Body of pancreas (tissue), 4 donors: Measurements from ENCODE around the gene EPB41. TPM values are rescaled to one million over a fixed set of nuclear protein-coding genes. Genes with fewer than 3 reads are reported as not detected.

Experiments used
- ATAC-seq: fragments of 150-250 bp; one replicate; pipeline ENCODE4 v1.9.1; 2016
- DNase-seq, 4 donors: peaks; one replicate each; pipeline ENCODE4 v3.0.0-alpha.2; 2019
- H3K27ac ChIP-seq, 4 donors: fragments of 200-600 bp; sonication (generic); 1 replicate in 3 of 4; 2 replicates in 1 of 4; pipeline versions ENCODE4 v1.5.1 to v1.6.1; 2016 to 2019; ENCODE audit warnings: mild to moderate bottlenecking in 1 of 4, mixed read lengths in 1 of 4, moderate library complexity in 1 of 4
- H3K27me3 ChIP-seq, 2 donors: fragments of 200-600 bp; sonication (generic); one replicate each; pipeline ENCODE4 v1.6.0; 2016; ENCODE audit warnings: mild to moderate bottlenecking in 1 of 2
- H3K36me3 ChIP-seq, 2 donors: fragments of 200-600 bp; sonication (generic); replicated peaks in 1 of 2; 2 replicates each; pipeline ENCODE4 v1.5.1; 2016; ENCODE audit warnings: low read depth in 2 of 2; ENCODE audit not compliant: insufficient read depth in 1 of 2
- H3K4me1 ChIP-seq: fragments of 200-600 bp; sonication (generic); one replicate; pipeline ENCODE4 v1.6.0; 2016
- H3K4me3 ChIP-seq, 2 donors: fragments of 200-600 bp; sonication (generic); 1 replicate in 1 of 2; 2 replicates in 1 of 2; pipeline ENCODE4 v1.5.1; 2016 to 2019
- H3K9me3 ChIP-seq, 3 donors: fragments of 200-600 bp; sonication (generic); 1 replicate in 2 of 3; 2 replicates in 1 of 3; pipeline ENCODE4 v1.5.1; 2016
- POLR2A ChIP-seq, 3 donors: fragments of 450-650 bp; IDR thresholded peaks; one replicate each; pipeline ENCODE4 v1.6.1; 2016; ENCODE audit warnings: antibody characterized with exemption in 3 of 3, mild to moderate bottlenecking in 2 of 3
- WGBS, 2 donors: methylation state at CpG; one replicate each; pipeline ENCODE4 v1.1.5; 2017; 5-methylcytosine and 5-hydroxymethylcytosine counted together
- intact Hi-C: fragments of 100-400 bp; cut with DNase I; formaldehyde crosslinking; loops from one replicate; pipeline ENCODE4 v1.15.1; 2023
- total RNA-seq, 2 donors: library from RNA; depleted of rRNA; stranded (reverse); fragments of >200 nt; gene quantifications; one replicate each; pipeline ENCODE4 v1.1.0, GENCODE V29; 2016
- TF ChIP-seq, protein P1 (sequence below), 7 experiments: fragments of 450-650 bp in 4 of 7; fragments of 200-600 bp in 3 of 7; sonication (generic) in 3 of 7; IDR thresholded peaks; one replicate each; pipeline ENCODE4 v1.5.1; 2016 to 2019; ENCODE audit warnings: antibody characterized with exemption in 7 of 7

EPB41 gene
- total RNA-seq, 2 donors from 2014 or later: 45.8 to 54.7 TPM

DNA sequence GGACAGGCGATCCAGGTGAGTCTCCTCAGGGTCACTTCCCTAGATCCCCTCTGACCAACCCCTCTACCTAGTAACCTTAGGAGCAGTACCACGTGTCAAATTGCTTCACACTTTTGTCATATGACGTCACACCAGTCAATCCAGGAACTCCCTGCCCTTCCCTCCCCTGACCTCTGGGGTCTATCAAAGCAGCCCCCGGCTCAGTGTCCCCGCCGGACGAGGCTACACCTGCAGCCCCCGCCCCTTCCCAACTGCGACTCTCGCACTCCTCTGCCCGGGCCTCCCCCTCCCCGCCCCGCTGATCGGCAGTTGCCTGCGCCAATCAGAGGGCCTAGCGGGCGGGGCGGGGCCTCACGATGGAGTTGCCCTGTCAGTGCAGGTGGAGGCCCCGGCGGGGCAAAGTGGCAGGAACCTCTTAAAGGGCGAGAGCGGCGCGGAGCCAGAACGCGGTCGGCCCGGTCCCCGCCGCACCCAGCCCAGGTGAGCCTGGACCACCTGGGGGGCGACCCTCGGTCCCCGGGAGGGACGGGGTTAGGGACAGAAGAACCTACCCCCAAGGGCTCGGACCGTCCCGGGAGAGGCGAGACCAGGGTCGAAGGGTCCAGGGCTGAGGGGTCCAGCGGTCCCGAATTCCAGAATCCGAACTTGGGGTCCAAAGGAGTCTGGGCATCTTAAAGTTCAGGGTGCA lies 27.5 kb upstream of the EPB41 start:
- TF ChIP-seq, protein P1, sequence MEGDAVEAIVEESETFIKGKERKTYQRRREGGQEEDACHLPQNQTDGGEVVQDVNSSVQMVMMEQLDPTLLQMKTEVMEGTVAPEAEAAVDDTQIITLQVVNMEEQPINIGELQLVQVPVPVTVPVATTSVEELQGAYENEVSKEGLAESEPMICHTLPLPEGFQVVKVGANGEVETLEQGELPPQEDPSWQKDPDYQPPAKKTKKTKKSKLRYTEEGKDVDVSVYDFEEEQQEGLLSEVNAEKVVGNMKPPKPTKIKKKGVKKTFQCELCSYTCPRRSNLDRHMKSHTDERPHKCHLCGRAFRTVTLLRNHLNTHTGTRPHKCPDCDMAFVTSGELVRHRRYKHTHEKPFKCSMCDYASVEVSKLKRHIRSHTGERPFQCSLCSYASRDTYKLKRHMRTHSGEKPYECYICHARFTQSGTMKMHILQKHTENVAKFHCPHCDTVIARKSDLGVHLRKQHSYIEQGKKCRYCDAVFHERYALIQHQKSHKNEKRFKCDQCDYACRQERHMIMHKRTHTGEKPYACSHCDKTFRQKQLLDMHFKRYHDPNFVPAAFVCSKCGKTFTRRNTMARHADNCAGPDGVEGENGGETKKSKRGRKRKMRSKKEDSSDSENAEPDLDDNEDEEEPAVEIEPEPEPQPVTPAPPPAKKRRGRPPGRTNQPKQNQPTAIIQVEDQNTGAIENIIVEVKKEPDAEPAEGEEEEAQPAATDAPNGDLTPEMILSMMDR (IDR thresholded peaks at IDR 0.05): peak in 2 of 7 experiments; percentile 2 to 33
- peak; percentile 74 to 84 (median 81) for TF ChIP-seq POLR2A (IDR thresholded peaks at IDR 0.05)
- Histone ChIP-seq H3K9me3 (no peaks in the 10 kb centered on the region), H3K27ac (peak overlapping the region; percentile 64 to 83 (median 75)), H3K4me1 (peaks cover 50% of the 10 kb centered on the region), H3K36me3 (no peaks in the 10 kb centered on the region), H3K4me3 (peak overlapping the region; percentile 73 to 85), H3K27me3 (no peaks in the 10 kb centered on the region)
- intact Hi-C loops: no loop called here
- ATAC-seq (peak; percentile 83), DNase-seq (peak; percentile 91 to 94 (median 92))
- WGBS, 2 donors: 1 to 12% methylated on average over 4 to 43 of the region's 43 CpGs

DNA sequence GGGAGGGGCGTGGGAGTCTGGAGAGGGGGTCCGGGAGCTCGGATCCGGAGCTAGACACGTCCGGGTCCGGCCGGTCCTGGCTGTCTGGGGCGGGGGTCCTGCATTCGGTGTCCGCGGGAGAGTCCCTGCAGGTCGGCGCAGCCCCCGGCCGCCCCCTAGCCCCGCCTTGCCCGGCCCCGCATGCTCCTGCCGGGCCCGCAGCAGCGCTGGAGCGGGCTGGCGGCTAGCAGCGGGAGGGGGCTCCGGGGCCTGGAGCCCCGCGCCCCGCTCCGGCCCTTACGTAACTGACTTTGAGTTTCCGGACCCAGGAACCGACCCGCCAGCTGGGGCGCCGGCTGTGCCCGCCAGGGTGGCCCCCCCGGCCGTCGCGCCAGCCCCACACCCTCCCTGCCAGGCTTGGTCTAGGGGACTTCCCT lies 26.9 kb upstream of the EPB41 start:
- 0 to 1% methylated on average over 2 to 37 of the region's 41 CpGs for WGBS, 2 donors
- DNase-seq (peak; percentile 37 to 55 (median 47)), ATAC-seq (peak; percentile 29)
- intact Hi-C loops: no loop called here
- Histone ChIP-seq H3K27ac (peak overlapping the region; percentile 64 to 83 (median 75)), H3K4me3 (peak overlapping the region; percentile 73 to 85), H3K27me3 (no peaks in the 10 kb centered on the region), H3K36me3 (no peaks in the 10 kb centered on the region), H3K9me3 (no peaks in the 10 kb centered on the region), H3K4me1 (peaks cover 45% of the 10 kb centered on the region)
- TF ChIP-seq, protein P1 (IDR thresholded peaks at IDR 0.05): no peak
- no peak for TF ChIP-seq POLR2A (IDR thresholded peaks at IDR 0.05)

DNA sequence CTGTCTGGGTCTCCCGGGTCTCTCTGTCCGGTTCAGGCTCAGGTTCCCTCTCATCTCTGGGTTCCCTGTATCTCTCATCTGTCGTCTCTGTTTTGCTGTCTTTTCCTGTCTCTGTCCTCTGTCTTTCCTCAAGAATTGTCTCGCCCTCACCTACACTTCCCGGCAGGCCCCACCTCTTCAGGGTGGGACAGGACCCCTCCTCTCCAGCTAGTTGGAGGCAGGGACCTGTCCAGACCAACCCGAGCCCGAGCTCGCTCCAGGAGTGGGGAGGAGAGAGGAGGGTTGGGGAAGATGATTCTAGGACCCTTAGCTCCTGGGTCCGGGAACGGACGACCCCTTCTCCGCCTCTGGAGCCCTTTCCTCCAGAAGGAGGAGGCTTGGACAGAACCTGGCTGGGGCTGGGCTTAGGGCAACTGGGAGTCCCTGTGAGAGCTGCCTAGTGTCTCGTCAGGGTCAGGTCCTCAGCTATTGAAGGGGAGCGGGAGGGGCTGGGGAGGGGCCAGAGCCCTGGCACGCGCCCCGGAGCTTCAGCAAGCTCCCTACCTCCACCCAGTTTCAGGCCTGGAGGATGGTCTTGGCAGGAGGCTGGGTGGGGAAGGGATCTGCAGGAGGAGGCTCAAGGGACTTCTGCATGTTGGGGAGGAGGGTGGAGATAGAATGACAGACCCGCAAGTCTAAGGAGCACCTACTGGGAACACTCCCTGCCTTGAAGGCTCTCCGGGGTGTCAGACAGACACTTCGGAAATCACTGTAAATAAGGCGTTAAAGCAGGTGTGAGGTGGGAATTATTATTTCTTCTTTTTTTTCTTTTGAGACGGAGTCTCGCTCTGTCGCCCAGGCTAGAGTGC lies 26.3 kb upstream of the EPB41 start:
- Histone ChIP-seq H3K36me3 (no peaks in the 10 kb centered on the region), H3K4me3 (peak overlapping the region; percentile 73 to 85), H3K9me3 (no peaks in the 10 kb centered on the region), H3K27me3 (no peaks in the 10 kb centered on the region), H3K27ac (peak overlapping the region; percentile 64 to 83 (median 75)), H3K4me1 (peaks cover 43% of the 10 kb centered on the region)
- ATAC-seq (no peak), DNase-seq (peak; percentile 51 to 71 (median 61))
- TF ChIP-seq, protein P1 (IDR thresholded peaks at IDR 0.05): no peak
- TF ChIP-seq POLR2A (IDR thresholded peaks at IDR 0.05): peak in 1 of 3 donors; percentile 32
- WGBS, 2 donors: 26 to 32% methylated on average over 18 to 24 of the region's 24 CpGs
- intact Hi-C loops: no loop called here

DNA sequence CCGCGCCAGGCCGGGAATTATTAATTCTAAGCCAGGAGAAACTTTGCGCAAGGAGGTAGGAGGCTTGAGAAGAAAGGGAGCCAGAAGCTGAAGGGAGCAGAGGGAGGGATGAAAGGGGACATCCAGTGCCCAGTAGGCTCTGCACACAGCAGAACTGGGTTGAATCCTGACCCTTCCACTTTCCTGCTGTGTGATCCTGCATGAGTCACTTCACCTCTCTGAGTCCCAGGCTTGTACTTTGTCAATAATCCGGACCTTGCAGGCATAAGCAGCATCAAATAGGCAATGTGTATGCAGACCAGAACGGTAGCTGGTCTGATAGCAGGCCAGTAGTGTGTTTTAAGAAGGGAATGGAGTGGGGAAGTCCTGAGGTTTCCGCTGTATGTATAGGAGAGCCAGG lies 25.5 kb upstream of the EPB41 start:
- 85 to 89% methylated on average over 5 to 7 of the region's 7 CpGs for WGBS, 2 donors
- no peak overlapping the region for H3K4me3 ChIP-seq
- H3K4me1 ChIP-seq: peaks cover 42% of the 10 kb centered on the region
- TF ChIP-seq, protein P1 (IDR thresholded peaks at IDR 0.05): no peak
- no peak for TF ChIP-seq POLR2A (IDR thresholded peaks at IDR 0.05)
- intact Hi-C loops: no loop called here
- no peaks in the 10 kb centered on the region for H3K9me3 ChIP-seq
- ATAC-seq (no peak), DNase-seq (no peak)
- H3K27ac ChIP-seq: no peak overlapping the region
- H3K36me3 ChIP-seq: no peaks in the 10 kb centered on the region
- no peaks in the 10 kb centered on the region for H3K27me3 ChIP-seq
